ENCODE measurements around the gene MPND.

Gene MPND

DNA sequence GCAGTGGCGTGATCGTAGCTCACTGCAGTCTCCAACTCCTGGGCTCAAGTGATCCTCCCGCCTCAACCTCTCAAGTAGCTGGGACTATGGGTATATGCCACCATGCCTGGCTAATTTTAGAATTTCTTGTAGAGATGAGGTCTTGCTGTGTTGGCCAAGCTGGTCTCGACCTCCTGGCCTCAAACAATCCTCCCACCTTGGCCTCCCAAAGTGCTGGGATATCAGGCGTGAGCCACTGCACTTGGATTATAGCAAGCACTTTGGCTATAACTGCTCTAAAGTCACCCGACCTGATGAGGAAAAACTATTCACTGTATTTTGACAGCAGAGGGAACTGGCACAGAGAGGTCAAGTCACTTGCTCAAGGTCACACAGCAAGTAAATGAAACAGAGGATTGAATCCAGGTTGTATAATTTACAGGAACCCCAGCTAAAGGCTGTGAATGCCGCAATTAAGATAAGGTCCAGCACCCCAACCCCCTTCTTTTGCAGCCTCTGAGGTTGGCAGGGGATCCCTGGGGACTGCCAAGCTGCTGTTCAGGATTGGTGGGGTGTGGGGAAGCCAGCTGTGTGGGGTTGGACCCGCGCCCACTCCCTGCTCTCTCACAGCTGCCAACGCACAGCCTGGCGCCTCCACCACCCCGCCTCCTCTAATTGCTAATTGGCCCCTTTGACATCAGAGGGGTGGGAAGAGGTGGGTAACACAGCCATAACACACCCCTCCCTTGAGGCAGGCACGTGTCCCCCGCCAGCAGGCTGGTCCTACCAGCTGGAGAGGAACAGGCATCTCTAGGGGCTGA lies 47.2 kb upstream of the MPND start (continued):
- TF ChIP-seq ZNF549 (tag by site-specific recombination; IDR thresholded peaks at IDR 0.05), result no peak
- TF ChIP-seq, protein P1, sequence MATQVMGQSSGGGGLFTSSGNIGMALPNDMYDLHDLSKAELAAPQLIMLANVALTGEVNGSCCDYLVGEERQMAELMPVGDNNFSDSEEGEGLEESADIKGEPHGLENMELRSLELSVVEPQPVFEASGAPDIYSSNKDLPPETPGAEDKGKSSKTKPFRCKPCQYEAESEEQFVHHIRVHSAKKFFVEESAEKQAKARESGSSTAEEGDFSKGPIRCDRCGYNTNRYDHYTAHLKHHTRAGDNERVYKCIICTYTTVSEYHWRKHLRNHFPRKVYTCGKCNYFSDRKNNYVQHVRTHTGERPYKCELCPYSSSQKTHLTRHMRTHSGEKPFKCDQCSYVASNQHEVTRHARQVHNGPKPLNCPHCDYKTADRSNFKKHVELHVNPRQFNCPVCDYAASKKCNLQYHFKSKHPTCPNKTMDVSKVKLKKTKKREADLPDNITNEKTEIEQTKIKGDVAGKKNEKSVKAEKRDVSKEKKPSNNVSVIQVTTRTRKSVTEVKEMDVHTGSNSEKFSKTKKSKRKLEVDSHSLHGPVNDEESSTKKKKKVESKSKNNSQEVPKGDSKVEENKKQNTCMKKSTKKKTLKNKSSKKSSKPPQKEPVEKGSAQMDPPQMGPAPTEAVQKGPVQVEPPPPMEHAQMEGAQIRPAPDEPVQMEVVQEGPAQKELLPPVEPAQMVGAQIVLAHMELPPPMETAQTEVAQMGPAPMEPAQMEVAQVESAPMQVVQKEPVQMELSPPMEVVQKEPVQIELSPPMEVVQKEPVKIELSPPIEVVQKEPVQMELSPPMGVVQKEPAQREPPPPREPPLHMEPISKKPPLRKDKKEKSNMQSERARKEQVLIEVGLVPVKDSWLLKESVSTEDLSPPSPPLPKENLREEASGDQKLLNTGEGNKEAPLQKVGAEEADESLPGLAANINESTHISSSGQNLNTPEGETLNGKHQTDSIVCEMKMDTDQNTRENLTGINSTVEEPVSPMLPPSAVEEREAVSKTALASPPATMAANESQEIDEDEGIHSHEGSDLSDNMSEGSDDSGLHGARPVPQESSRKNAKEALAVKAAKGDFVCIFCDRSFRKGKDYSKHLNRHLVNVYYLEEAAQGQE (tag by site-specific recombination; IDR thresholded peaks at IDR 0.05), result 0 out of 2 replicates have a peak, but pooled peaks have one; percentile 11
- TF ChIP-seq, protein P2, sequence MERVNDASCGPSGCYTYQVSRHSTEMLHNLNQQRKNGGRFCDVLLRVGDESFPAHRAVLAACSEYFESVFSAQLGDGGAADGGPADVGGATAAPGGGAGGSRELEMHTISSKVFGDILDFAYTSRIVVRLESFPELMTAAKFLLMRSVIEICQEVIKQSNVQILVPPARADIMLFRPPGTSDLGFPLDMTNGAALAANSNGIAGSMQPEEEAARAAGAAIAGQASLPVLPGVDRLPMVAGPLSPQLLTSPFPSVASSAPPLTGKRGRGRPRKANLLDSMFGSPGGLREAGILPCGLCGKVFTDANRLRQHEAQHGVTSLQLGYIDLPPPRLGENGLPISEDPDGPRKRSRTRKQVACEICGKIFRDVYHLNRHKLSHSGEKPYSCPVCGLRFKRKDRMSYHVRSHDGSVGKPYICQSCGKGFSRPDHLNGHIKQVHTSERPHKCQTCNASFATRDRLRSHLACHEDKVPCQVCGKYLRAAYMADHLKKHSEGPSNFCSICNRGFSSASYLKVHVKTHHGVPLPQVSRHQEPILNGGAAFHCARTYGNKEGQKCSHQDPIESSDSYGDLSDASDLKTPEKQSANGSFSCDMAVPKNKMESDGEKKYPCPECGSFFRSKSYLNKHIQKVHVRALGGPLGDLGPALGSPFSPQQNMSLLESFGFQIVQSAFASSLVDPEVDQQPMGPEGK (tag by site-specific recombination; IDR thresholded peaks at IDR 0.05), result no peak

DNA sequence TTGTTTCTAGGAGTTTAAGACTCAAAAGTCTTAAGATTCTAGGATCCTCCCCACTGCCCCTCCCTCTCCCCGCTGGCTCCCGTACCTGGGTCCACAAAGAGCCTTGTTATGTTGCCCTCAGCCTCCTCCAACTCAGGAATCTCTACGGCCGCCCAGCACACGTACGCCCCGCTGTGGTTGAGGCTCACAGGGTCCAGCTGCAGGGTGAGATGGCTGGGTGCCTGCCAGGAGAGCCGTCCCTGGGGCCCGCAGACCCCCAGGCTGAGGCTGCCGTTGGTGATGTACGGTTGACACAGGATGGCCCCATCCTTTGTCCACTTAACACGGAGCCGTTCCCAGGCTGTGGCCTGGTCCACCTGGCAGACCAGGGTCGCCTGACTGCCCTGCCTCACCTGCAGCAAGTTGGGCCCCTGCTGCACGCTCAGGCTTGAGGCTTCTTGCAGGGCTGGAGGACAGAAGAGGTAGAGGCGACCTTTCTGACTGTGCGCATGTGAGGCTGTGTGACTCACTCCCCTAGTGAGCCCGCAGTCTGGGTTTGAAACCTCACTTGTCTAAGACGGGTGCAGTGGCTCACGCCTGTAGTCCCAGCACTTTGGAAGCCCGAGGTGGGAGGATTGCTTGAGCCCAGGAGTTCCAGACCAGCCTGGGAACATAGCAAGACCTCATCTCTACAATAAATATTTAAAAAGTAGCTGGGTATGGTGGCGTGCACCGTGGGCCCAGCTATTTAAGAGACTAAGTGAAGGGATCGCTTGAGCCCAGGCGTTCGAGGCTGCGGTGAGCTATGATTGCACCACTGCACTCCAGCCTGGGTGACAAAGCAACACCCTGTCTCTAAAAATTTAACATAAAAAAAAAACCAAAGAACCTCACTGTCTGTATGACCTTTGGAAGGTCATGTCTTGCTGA lies 45.2 kb upstream of the MPND start:
- Histone ChIP-seq H3K4me1 (ENCODE audit: control insufficient read depth, insufficient read depth, low read length) (no peaks in the 10 kb centered on the region), H3K27ac (ENCODE audit: extremely low read depth, low read depth, low read length) (no peak overlapping the region), H3K4me3 (ENCODE audit: low read depth, low read length) (no peak overlapping the region), H3K36me3 (ENCODE audit: control insufficient read depth in 2 of 2, insufficient read depth in 1 of 2, low read length in 2 of 2) (no peaks in the 10 kb centered on the region), H3K9me3 (ENCODE audit: control insufficient read depth, insufficient read depth, low read depth, low read length) (no peaks in the 10 kb centered on the region)
- TF ChIP-seq KLF9 (tag by site-specific recombination; IDR thresholded peaks at IDR 0.05; ENCODE audit: low read depth), result no peak
- no peak for TF ChIP-seq ZNF423 (tag by site-specific recombination; IDR thresholded peaks at IDR 0.05)
- no peak for TF ChIP-seq ZNF623 (tag by site-specific recombination; IDR thresholded peaks at IDR 0.05)
- no peak for TF ChIP-seq ZSCAN30 (tag by site-specific recombination; IDR thresholded peaks at IDR 0.05)
- no peak for TF ChIP-seq ZNF175 (tag by site-specific recombination; IDR thresholded peaks at IDR 0.05)
- TF ChIP-seq ZNF221 (tag by site-specific recombination; IDR thresholded peaks at IDR 0.05; ENCODE audit: borderline replicate concordance), result no peak
- TF ChIP-seq, protein P3, sequence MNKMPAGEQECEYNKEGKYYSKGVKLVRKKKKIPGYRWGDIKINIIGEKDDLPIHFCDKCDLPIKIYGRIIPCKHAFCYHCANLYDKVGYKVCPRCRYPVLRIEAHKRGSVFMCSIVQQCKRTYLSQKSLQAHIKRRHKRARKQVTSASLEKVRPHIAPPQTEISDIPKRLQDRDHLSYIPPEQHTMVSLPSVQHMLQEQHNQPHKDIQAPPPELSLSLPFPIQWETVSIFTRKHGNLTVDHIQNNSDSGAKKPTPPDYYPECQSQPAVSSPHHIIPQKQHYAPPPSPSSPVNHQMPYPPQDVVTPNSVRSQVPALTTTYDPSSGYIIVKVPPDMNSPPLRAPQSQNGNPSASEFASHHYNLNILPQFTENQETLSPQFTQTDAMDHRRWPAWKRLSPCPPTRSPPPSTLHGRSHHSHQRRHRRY (tag by site-specific recombination; IDR thresholded peaks at IDR 0.05), result no peak
- POLR2A ChIA-PET, result no interaction called here
- CTCF ChIA-PET, result interaction anchor here (0.6 to 1.1 kb wide), 3 partner anchors 14 to 78 kb away, joined by 3 to 9 read pairs (median 7); no protein-coding TSS in a partner anchor

DNA sequence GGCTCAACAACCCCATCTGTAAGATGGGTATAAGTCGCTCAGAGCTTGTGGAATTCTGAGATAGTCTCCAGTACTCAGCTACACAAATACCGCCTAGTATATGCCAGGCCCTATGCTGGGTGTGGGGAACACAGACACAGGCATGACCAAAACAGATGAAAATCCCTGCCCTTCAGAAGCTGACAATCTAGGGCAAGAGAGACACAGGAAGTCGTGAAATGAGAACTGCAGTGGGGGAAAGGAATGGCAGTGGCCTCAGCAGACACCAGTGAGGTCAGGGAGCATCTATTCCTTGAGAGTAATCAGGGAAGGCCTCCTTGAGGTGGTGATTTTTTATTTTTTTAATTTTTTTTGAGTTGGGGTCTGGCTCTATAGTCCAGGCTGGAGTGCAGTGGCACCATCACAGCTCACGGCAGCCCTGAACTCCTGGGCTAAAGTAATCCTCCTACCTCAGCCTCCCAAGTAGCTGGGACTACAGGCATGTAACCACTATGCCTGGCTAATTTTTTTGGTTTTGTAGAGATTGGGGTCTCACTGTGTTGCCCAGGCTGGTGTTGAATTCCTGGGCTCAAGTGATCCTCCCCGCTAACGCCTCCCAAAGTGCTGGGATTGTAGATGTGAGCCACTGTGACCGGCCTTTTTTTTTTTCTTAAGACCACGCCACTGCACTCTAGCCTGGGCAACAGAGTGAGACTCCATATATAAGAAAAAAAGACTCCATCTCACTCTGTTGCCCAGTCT lies 44.4 kb upstream of the MPND start:
- Histone ChIP-seq H3K36me3 (ENCODE audit: control insufficient read depth in 2 of 2, insufficient read depth in 1 of 2, low read length in 2 of 2) (no peaks in the 10 kb centered on the region), H3K9me3 (ENCODE audit: control insufficient read depth, insufficient read depth, low read depth, low read length) (no peaks in the 10 kb centered on the region), H3K27ac (ENCODE audit: extremely low read depth, low read depth, low read length) (no peak overlapping the region), H3K4me3 (ENCODE audit: low read depth, low read length) (no peak overlapping the region), H3K4me1 (ENCODE audit: control insufficient read depth, insufficient read depth, low read length) (no peaks in the 10 kb centered on the region)
- POLR2A ChIA-PET, result no interaction called here
- TF ChIP-seq ZNF121 (tag by site-specific recombination; IDR thresholded peaks at IDR 0.05) (peak; percentile 92), ZNF501 (tag by site-specific recombination; IDR thresholded peaks at IDR 0.05) (no peak)
- CTCF ChIA-PET, result interaction anchor here (1.1 kb wide), 2 partner anchors 32 to 54 kb away, joined by 4 to 7 read pairs; no protein-coding TSS in a partner anchor

Measured in HEK293 (cell line).